Measurements from ENCODE around the gene FAM200B.
"Not testable (repeated sequence)": the region's sequence is repeated elsewhere in the genome, so short reads cannot be mapped to it uniquely, and the experiment has no call there.

Gene FAM200B

DNA sequence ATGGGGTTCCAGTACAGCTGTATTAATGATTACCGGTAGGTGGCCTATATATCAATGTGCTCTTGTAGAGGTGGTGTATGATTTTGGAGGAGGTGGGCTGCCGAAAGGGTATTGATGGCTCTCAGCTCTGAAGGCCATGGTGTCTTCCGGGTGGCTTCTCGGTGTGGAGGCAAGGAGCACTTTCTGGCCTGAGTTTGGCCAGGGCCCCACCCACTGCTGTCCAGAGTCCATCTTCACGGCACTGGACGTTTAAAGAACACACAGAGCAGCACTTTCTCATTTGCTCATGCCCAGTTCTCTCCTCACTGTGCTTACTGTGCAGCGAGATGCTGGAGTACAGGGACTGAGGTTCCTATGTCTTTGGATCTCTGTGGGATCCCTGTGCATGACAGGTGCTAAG is 37.3 kb downstream of the FAM200B start:
- Mint-ChIP-seq H3K36me3 (ENCODE audit: low read depth) (no peaks in the 10 kb centered on the region), H3K9me3 (no peaks in the 10 kb centered on the region), H3K4me3 (no peak overlapping the region), H3K27ac (no peak overlapping the region), H3K27me3 (no peaks in the 10 kb centered on the region), H3K4me1 (ENCODE audit: low read depth) (no peaks in the 10 kb centered on the region)
- DNase-seq, result no peak

DNA sequence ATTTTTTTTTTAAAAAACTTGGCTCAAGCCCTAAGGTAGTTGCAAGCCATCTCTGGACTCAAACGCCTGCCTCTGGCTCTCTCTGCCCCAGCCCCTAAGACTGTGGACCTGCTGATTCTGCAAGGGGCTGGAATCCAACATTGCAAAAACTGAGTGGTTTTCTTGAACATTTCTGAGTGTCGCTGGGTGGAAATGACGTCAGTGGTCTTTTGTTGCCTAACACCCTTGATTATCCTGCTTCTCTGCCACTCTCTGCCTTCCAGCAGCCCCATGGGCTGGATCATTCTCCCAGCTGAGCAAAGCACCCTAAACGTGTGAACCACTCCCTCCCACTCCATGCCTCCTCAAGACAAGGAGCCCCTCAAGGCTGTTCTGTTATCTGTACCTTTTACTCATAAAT is 37.9 kb downstream of the FAM200B start:
- H3K36me3 Mint-ChIP-seq (ENCODE audit: low read depth), result no peaks in the 10 kb centered on the region
- H3K27me3 Mint-ChIP-seq, result no peaks in the 10 kb centered on the region
- no peak for DNase-seq
- H3K4me3 Mint-ChIP-seq, result no peak overlapping the region
- no peak overlapping the region for H3K27ac Mint-ChIP-seq
- no peaks in the 10 kb centered on the region for H3K9me3 Mint-ChIP-seq
- no peaks in the 10 kb centered on the region for H3K4me1 Mint-ChIP-seq (ENCODE audit: low read depth)

DNA sequence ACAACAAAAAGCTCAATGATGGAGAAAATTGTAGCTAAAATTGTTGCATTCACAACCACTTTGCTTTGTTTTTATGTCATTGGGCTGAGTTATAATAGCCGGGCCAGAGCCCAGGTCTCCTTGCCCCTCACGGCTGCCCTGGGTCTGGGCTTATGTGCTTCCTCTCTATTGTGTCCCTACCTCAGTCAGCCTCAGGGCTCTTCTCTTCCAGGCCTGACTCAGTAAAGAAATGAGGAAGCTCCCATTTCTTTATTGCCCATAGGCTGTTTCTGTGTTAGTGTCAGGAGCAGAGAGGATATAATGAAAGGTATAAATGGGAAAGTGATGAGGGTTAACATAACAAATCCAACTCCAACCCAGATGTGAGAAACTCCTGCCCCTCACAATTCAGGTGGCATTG is 39.2 kb downstream of the FAM200B start:
- Mint-ChIP-seq H3K27ac (no peak overlapping the region), H3K4me3 (no peak overlapping the region), H3K36me3 (ENCODE audit: low read depth) (no peaks in the 10 kb centered on the region)

DNA sequence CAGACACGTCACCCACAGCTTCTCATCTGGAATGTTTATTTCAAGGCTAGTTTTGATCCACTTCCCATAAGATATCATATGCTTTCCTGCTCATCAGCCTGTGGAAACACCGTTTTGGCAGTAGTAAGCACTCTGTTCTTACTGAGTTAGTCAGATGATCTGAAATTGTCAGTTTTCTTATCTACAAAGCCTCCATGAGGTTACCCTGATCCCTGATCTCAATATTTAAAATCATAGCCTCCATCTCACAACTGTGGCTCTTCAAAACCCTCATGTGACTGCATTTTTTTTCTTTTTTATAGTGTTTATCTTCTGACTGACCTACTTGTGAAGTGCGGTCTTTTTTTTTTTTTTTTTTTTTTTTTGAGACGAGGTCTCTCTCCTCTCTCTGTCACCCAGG is 44.0 kb downstream of the FAM200B start:
- H3K9me3 Mint-ChIP-seq, result no peaks in the 10 kb centered on the region
- H3K27me3 Mint-ChIP-seq, result no peaks in the 10 kb centered on the region
- H3K4me3 Mint-ChIP-seq, result no peak overlapping the region
- H3K36me3 Mint-ChIP-seq (ENCODE audit: low read depth), result no peaks in the 10 kb centered on the region
- DNase-seq, result no peak
- H3K27ac Mint-ChIP-seq, result no peak overlapping the region
- H3K4me1 Mint-ChIP-seq (ENCODE audit: low read depth), result peaks cover 2% of the 10 kb centered on the region

More for the DNA sequence above, 39.2 kb downstream of the FAM200B start:
- DNase-seq, result no peak
- Mint-ChIP-seq H3K27me3 (no peaks in the 10 kb centered on the region), H3K4me1 (ENCODE audit: low read depth) (peaks cover 2% of the 10 kb centered on the region), H3K9me3 (no peaks in the 10 kb centered on the region)

DNA sequence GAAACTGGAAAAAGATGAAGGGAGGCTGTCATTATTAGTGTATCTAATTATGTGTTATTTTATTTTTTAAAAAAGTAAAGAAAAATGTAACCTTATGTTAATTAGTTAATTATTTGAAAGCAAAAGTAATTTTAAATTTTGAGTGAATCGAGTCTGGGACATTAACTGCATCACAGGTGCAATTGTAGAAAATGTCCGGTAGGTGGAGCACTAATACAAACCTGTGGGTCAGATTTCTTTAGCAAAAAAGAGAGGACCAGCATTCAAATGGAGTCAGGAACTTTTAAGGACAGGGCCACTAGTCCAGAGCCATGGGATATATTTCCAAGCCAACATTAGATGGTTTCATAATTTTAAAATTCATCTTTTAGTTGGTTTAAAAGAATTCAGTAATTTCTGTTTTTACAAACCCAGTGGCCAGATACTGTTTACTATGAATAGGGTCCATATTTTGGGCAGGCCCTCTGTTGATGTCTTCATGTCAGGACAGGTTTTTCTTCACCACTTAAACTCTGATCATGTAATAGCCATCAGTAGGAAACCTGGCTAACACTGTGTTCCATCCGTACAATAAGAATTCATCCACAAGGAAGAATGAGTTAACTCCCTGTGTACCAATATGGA is 48.4 kb downstream of the FAM200B start:
- Mint-ChIP-seq H3K27ac (no peak overlapping the region), H3K36me3 (ENCODE audit: low read depth) (no peaks in the 10 kb centered on the region), H3K4me3 (no peak overlapping the region), H3K9me3 (no peaks in the 10 kb centered on the region), H3K4me1 (ENCODE audit: low read depth) (peaks cover 16% of the 10 kb centered on the region), H3K27me3 (peaks cover 2% of the 10 kb centered on the region)
- no peak for DNase-seq

DNA sequence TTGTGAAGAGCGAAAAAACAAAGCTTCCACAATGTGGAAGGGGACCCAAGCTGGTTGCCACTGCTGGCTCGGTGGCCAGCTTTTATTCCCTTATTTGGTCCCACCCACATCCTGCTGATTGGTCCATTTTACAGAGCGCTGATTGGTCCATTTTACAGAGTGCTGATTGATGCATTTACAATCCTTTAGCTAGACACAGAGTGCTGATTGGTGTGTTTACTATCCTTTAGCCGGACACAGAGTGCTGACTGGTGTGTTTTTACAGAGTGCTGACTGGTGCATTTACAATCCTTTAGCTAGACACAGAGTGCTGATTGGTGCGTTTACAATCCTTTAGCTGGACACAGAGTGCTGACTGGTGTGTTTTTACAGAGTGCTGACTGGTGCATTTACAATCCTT is 51.4 kb downstream of the FAM200B start:
- H3K4me3 Mint-ChIP-seq; H3K9me3 Mint-ChIP-seq; DNase-seq; H3K27me3 Mint-ChIP-seq; H3K36me3 Mint-ChIP-seq (ENCODE audit: low read depth); H3K27ac Mint-ChIP-seq: not testable (repeated sequence)
- peaks cover 25% of the 10 kb centered on the region for H3K4me1 Mint-ChIP-seq (ENCODE audit: low read depth)

DNA sequence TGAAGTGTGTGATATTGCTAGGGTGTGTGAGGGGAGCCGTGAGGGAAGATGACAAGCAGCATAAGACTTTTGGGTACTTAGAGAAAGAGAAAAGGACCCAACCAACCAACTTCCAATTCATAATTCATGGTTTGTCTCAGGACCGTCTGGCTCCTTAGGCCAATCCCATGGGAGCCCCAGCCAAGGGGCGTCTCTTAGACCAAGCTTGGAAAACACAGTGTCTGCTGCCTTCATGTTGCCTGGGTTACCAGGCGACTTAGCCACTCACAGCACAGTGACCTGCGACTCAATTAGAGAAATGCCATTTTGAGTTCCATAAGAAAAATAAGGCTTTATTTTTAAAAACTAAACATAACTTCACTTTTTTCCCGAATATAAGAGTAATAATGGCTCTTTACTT is 53.9 kb downstream of the FAM200B start:
- H3K4me1 Mint-ChIP-seq (ENCODE audit: low read depth), result peaks cover 46% of the 10 kb centered on the region
- H3K27ac Mint-ChIP-seq, result no peak overlapping the region
- peaks cover 2% of the 10 kb centered on the region for H3K27me3 Mint-ChIP-seq
- peaks cover 2% of the 10 kb centered on the region for H3K36me3 Mint-ChIP-seq (ENCODE audit: low read depth)
- no peak for DNase-seq
- H3K4me3 Mint-ChIP-seq, result no peak overlapping the region
- H3K9me3 Mint-ChIP-seq, result peaks cover 2% of the 10 kb centered on the region

DNA sequence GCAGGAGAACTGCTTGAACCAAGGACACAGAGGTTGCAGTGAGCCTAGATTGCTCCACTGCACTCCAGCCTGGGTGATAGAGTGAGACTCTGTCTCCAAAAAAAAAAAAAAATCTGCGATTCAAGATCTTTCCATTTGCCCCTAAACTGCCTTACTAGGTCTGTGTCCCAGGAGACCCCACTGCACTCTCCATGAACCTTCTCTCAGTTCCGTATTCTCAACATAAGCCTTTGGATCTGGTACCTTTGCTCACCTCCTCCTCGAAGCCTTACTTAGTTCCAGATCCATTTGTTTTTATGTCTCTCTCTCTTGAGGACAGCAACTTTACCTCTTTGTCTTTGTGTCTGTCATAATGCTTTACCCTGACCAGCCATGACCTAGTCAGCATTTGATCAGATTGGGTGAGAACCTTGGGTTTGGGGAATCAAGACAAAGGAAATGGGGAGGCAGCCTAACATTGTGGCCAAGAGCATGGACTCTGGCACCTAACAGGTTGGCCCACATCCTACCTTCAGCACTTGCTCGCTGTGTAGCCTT is 55.0 kb downstream of the FAM200B start:
- Mint-ChIP-seq H3K27me3 (peaks cover 2% of the 10 kb centered on the region), H3K27ac (no peak overlapping the region), H3K4me1 (ENCODE audit: low read depth) (peaks cover 46% of the 10 kb centered on the region), H3K36me3 (ENCODE audit: low read depth) (peaks cover 7% of the 10 kb centered on the region), H3K9me3 (peaks cover 8% of the 10 kb centered on the region), H3K4me3 (no peak overlapping the region)
- DNase-seq, result no peak

DNA sequence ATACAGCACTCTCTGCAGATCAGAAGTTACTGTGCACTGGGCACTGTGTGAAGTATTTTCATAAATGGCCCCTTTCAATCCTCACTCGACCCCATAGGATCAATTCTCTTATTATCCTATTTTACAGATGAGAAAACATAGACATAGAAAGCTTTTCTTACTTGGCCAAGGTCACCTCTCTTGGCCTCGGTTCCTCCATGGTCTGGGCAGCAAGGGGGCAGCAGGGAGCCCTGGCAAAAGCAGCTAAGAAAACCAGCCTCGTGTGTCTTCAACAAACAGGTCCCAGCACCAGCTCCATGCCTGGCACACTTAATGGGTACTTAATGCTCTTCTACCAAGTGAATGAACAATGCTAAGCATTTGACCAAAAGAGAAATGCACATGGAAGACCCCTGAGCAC is 55.6 kb downstream of the FAM200B start:
- no peak for DNase-seq
- H3K9me3 Mint-ChIP-seq, result peaks cover 14% of the 10 kb centered on the region
- peaks cover 46% of the 10 kb centered on the region for H3K4me1 Mint-ChIP-seq (ENCODE audit: low read depth)
- H3K27ac Mint-ChIP-seq, result no peak overlapping the region
- H3K4me3 Mint-ChIP-seq, result no peak overlapping the region
- H3K36me3 Mint-ChIP-seq (ENCODE audit: low read depth), result peaks cover 13% of the 10 kb centered on the region
- H3K27me3 Mint-ChIP-seq, result peaks cover 2% of the 10 kb centered on the region

DNA sequence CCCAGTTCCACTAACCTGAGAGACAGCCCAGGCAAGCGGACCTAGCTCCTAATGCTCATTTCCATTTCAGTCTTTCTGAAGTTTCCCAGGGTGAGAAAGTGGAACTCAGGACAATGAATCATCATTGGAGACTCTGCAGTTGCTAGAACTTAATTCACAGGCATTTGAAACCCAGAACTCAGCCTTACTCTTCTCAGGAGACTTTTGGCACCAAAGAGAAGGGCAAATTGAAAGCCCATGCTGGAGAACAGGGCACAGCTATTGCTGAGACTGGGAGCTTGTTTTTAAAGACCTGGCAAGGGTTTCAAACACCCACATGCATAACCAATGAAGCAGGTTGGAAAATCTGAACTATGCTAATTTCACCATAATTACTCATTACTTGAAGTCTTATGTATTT is 57.2 kb downstream of the FAM200B start:
- Mint-ChIP-seq H3K36me3 (ENCODE audit: low read depth) (peaks cover 18% of the 10 kb centered on the region), H3K9me3 (peaks cover 29% of the 10 kb centered on the region), H3K27me3 (peaks cover 2% of the 10 kb centered on the region), H3K4me1 (ENCODE audit: low read depth) (peaks cover 41% of the 10 kb centered on the region), H3K4me3 (peak overlapping the region; percentile 24), H3K27ac (peak overlapping the region; percentile 83)
- peak; percentile 47 for DNase-seq
